Measurements from ENCODE around the gene DDB1. TPM values are rescaled to one million over a fixed set of nuclear protein-coding genes. Genes with fewer than 3 reads are reported as not detected.
A peak's percentile ranks its signal among the peaks of the same experiment; 100 is the strongest.

DDB1 gene
- total and polyA plus RNA-seq, 9 of the 15 experiments (the other 6 are each of a cell fraction or from before 2014, with no cell fraction given) = 172 to 361 (median 266) TPM

DNA sequence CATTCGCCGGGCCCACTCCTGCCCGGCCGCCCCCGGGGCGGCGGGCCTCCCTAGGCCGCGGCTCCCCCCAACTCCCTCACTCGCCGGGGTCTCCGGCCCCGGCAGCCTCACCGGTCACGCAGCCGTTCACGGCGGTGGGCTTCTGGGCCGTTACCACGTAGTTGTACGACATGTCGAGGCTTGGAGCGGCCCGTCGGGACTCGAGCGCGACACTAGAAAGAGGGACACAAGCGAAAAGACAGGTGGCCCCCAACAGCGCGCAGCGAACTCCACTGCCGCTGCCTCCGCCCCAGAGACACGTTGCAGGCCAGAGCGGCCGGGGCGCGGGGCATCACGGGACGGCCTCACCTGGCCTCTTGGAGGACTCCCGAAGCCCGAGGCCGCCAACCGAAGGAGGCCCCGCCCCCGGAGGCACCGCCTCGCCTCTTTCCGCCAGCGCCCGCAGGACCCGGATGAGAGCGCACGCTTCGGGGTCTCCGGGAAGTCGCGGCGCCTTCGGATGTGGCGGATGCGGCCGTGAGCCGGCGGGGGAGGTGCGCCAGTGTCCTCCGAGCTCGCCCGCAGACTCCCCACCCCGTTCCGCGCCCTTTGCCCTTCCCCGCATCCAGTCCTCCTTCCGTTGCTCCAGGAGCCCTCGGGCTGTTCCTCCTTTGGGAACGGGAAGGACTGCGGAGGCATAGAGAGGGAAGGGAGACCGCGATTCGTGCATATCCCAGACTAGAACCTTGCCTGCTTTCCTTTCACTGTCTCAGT, at the start of gene DDB1, which contains the start of gene TKFC (continued):
- TF ChIP-seq, protein P1, sequence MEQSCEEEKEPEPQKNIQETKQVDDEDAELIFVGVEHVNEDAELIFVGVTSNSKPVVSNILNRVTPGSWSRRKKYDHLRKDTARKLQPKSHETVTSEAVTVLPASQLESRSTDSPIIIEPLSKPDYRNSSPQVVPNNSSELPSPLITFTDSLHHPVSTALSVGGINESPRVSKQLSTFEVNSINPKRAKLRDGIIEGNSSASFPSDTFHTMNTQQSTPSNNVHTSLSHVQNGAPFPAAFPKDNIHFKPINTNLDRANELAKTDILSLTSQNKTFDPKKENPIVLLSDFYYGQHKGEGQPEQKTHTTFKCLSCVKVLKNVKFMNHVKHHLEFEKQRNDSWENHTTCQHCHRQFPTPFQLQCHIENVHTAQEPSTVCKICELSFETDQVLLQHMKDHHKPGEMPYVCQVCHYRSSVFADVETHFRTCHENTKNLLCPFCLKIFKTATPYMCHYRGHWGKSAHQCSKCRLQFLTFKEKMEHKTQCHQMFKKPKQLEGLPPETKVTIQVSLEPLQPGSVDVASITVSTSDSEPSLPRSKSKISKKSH (CRISPR knock-in tag; IDR thresholded peaks at IDR 0.05) = no peak
- TF ChIP-seq, protein P2, sequence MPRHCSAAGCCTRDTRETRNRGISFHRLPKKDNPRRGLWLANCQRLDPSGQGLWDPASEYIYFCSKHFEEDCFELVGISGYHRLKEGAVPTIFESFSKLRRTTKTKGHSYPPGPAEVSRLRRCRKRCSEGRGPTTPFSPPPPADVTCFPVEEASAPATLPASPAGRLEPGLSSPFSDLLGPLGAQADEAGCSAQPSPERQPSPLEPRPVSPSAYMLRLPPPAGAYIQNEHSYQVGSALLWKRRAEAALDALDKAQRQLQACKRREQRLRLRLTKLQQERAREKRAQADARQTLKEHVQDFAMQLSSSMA (CRISPR knock-in tag; IDR thresholded peaks at IDR 0.05) = no peak
- no peak for TF ChIP-seq MEF2A (IDR thresholded peaks at IDR 0.05; ENCODE audit: control insufficient read depth, low read depth, low read length)
- TF ChIP-seq ARID1B (IDR thresholded peaks at IDR 0.05) = no peak; the same call in 1 of the 2 replicates
- TF ChIP-seq HMGN3 (IDR thresholded peaks at IDR 0.05; ENCODE audit: borderline replicate concordance, extremely low read depth, insufficient read length, low read depth, low read length) = peak; percentile 86
- TF ChIP-seq HDAC2 (IDR thresholded peaks at IDR 0.05) = no peak
- TF ChIP-seq RBM22 (IDR thresholded peaks at IDR 0.05; ENCODE audit: low read depth, low read length, poor library complexity, severe bottlenecking) = peak; percentile 91
- TF ChIP-seq HLTF (IDR thresholded peaks at IDR 0.05) = no peak
- 0 out of 2 replicates have a peak, but pooled peaks have one; percentile 65 for TF ChIP-seq ZBED1 (IDR thresholded peaks at IDR 0.05)
- peak; percentile 60 for TF ChIP-seq U2AF1 (optimal IDR thresholded peaks at IDR 0.05; ENCODE audit: low read depth, low read length)
- peak; percentile 49 for TF ChIP-seq HNRNPK (IDR thresholded peaks at IDR 0.05; ENCODE audit: low read depth, low read length, poor library complexity, severe bottlenecking)
- TF ChIP-seq TARDBP (IDR thresholded peaks at IDR 0.05) = peak; percentile 16; the same call in 1 of the 2 replicates
